Measurements from ENCODE around the gene ADAM17.

GRCh38 chr2:9518780-9519179 is 36.9 kb downstream of the ADAM17 start:
- TF ChIP-seq GATA2 (IDR thresholded peaks at IDR 0.05; ENCODE audit: low read depth, low read length), result no peak
- no peak for TF ChIP-seq GATA3 (IDR thresholded peaks at IDR 0.05; ENCODE audit: low read depth, low read length)
